Esophagus muscularis mucosa (tissue), 3 donors: ENCODE measurements around the gene ZNF423.

Experiments
- CTCF ChIP-seq, 3 experiments: fragments of 200-600 bp in 2 of 3; fragments of 450-650 bp in 1 of 3; sonication (generic) in 2 of 3; IDR thresholded peaks; one replicate each; pipeline ENCODE4 v1.5.1; 2017 to 2019; ENCODE audit warnings: antibody characterized with exemption in 3 of 3, mild to moderate bottlenecking in 2 of 3, moderate library complexity in 1 of 3
- POLR2A ChIP-seq: fragments of 450-650 bp; IDR thresholded peaks from one replicate; pipeline ENCODE4 v1.6.1; 2017; ENCODE audit warnings: antibody characterized with exemption, moderate library complexity, mild to moderate bottlenecking, low read depth
- POLR2AphosphoS5 ChIP-seq, 2 donors: sonication (generic); formaldehyde crosslinking; IDR thresholded peaks; one replicate each; pipeline ENCODE4 v1.6.1; 2017; ENCODE audit warnings: antibody characterized with exemption in 2 of 2

- TF ChIP-seq CTCF (IDR thresholded peaks at IDR 0.05) (no peak), POLR2AphosphoS5 (IDR thresholded peaks at IDR 0.05) (no peak), POLR2A (no peak)
These were observed 267.9 kb downstream of the ZNF423 start for GRCh38 chr16:49588026-49588425.
